Measurements from ENCODE around the gene BCKDHA.
"Not testable (repeated sequence)": the region's sequence is repeated elsewhere in the genome, so short reads cannot be mapped to it uniquely, and the experiment has no call there.

BCKDHA gene

GRCh38 chr19:41443813-41444455 lies 46.3 kb downstream of the BCKDHA start:
- H3K9me3 Mint-ChIP-seq: no peaks in the 10 kb centered on the region
- peak overlapping the region; percentile 5 for H3K27ac Mint-ChIP-seq
- intact Hi-C loops (cut with micrococcal nuclease): no loop called here
- no peak overlapping the region for H3K4me3 Mint-ChIP-seq
- no peaks in the 10 kb centered on the region for H3K36me3 Mint-ChIP-seq (ENCODE audit: low read depth)
- peaks cover 13% of the 10 kb centered on the region for H3K27me3 Mint-ChIP-seq
- H3K4me1 Mint-ChIP-seq (ENCODE audit: low read depth): peaks cover 24% of the 10 kb centered on the region

GRCh38 chr19:41445575-41445974 lies 48.0 kb downstream of the BCKDHA start:
- Mint-ChIP-seq H3K36me3 (ENCODE audit: low read depth) (no peaks in the 10 kb centered on the region), H3K4me3 (no peak overlapping the region), H3K9me3 (no peaks in the 10 kb centered on the region), H3K27ac (no peak overlapping the region), H3K4me1 (ENCODE audit: low read depth) (peaks cover 34% of the 10 kb centered on the region), H3K27me3 (peaks cover 25% of the 10 kb centered on the region)
- intact Hi-C loops (cut with micrococcal nuclease): no loop called here

GRCh38 chr19:41447732-41448332 lies 50.2 kb downstream of the BCKDHA start:
- intact Hi-C loops (cut with micrococcal nuclease): loop anchor here (2.0 kb wide), 1 partner anchor 115 kb away; no protein-coding TSS in a partner anchor
- H3K9me3 Mint-ChIP-seq: no peaks in the 10 kb centered on the region

GRCh38 chr19:41449079-41449864 lies 51.7 kb downstream of the BCKDHA start:
- intact Hi-C loops (cut with micrococcal nuclease): loop anchor here (1.0 to 2.0 kb wide), 2 partner anchors 114 to 121 kb away; no protein-coding TSS in a partner anchor
- no peaks in the 10 kb centered on the region for H3K36me3 Mint-ChIP-seq (ENCODE audit: low read depth)
- H3K4me1 Mint-ChIP-seq (ENCODE audit: low read depth): peaks cover 15% of the 10 kb centered on the region
- peak overlapping the region; percentile 64 for H3K4me3 Mint-ChIP-seq
- H3K27me3 Mint-ChIP-seq: peaks cover 32% of the 10 kb centered on the region
- H3K9me3 Mint-ChIP-seq: no peaks in the 10 kb centered on the region
- peak overlapping the region; percentile 43 for H3K27ac Mint-ChIP-seq

More at GRCh38 chr19:41447732-41448332, 50.2 kb downstream of the BCKDHA start:
- H3K4me3 Mint-ChIP-seq: no peak overlapping the region
- H3K4me1 Mint-ChIP-seq (ENCODE audit: low read depth): peaks cover 29% of the 10 kb centered on the region
- H3K36me3 Mint-ChIP-seq (ENCODE audit: low read depth): no peaks in the 10 kb centered on the region
- peaks cover 31% of the 10 kb centered on the region for H3K27me3 Mint-ChIP-seq
- no peak overlapping the region for H3K27ac Mint-ChIP-seq

GRCh38 chr19:41449865-41450178 lies 52.2 kb downstream of the BCKDHA start:
- Mint-ChIP-seq H3K4me3 (no peak overlapping the region), H3K9me3 (no peaks in the 10 kb centered on the region), H3K4me1 (ENCODE audit: low read depth) (peaks cover 15% of the 10 kb centered on the region), H3K27ac (peak overlapping the region; percentile 43), H3K36me3 (ENCODE audit: low read depth) (no peaks in the 10 kb centered on the region), H3K27me3 (peaks cover 32% of the 10 kb centered on the region)
- intact Hi-C loops (cut with micrococcal nuclease): loop anchor here (1.0 to 2.0 kb wide), 2 partner anchors 113 to 120 kb away; no protein-coding TSS in a partner anchor

- H3K4me3 Mint-ChIP-seq: no peak overlapping the region
Measured at GRCh38 chr19:41452584-41453275, 55.1 kb downstream of the BCKDHA start.

GRCh38 chr19:41455936-41456335 lies 58.3 kb downstream of the BCKDHA start:
- H3K4me1 Mint-ChIP-seq (ENCODE audit: low read depth): no peaks in the 10 kb centered on the region
- H3K4me3 Mint-ChIP-seq: no peak overlapping the region
- no peak overlapping the region for H3K27ac Mint-ChIP-seq
- H3K36me3 Mint-ChIP-seq (ENCODE audit: low read depth): no peaks in the 10 kb centered on the region
- intact Hi-C loops (cut with micrococcal nuclease): no loop called here
- H3K27me3 Mint-ChIP-seq: peaks cover 57% of the 10 kb centered on the region
- no peaks in the 10 kb centered on the region for H3K9me3 Mint-ChIP-seq

More at GRCh38 chr19:41452584-41453275, 55.1 kb downstream of the BCKDHA start:
- H3K27ac Mint-ChIP-seq: no peak overlapping the region
- intact Hi-C loops (cut with micrococcal nuclease): no loop called here
- H3K9me3 Mint-ChIP-seq: no peaks in the 10 kb centered on the region
- no peaks in the 10 kb centered on the region for H3K36me3 Mint-ChIP-seq (ENCODE audit: low read depth)
- H3K27me3 Mint-ChIP-seq: peaks cover 50% of the 10 kb centered on the region
- peaks cover 12% of the 10 kb centered on the region for H3K4me1 Mint-ChIP-seq (ENCODE audit: low read depth)

- Mint-ChIP-seq H3K36me3 (ENCODE audit: low read depth) (no peaks in the 10 kb centered on the region), H3K9me3 (no peaks in the 10 kb centered on the region), H3K4me3 (no peak overlapping the region), H3K27ac (no peak overlapping the region), H3K27me3 (peaks cover 59% of the 10 kb centered on the region), H3K4me1 (ENCODE audit: low read depth) (no peaks in the 10 kb centered on the region)
- intact Hi-C loops (cut with micrococcal nuclease): no loop called here
Measured at GRCh38 chr19:41456342-41456918, 58.8 kb downstream of the BCKDHA start.

- Mint-ChIP-seq H3K4me1 (ENCODE audit: low read depth) (no peaks in the 10 kb centered on the region), H3K36me3 (ENCODE audit: low read depth) (no peaks in the 10 kb centered on the region), H3K9me3 (no peaks in the 10 kb centered on the region), H3K4me3 (no peak overlapping the region), H3K27me3 (peaks cover 59% of the 10 kb centered on the region), H3K27ac (no peak overlapping the region)
- intact Hi-C loops (cut with micrococcal nuclease): no loop called here
Measured at GRCh38 chr19:41457241-41457640, 59.6 kb downstream of the BCKDHA start.

GRCh38 chr19:41462497-41462896 lies 64.9 kb downstream of the BCKDHA start:
- H3K27me3 Mint-ChIP-seq: peaks cover 48% of the 10 kb centered on the region
- no peak overlapping the region for H3K27ac Mint-ChIP-seq
- H3K4me3 Mint-ChIP-seq: no peak overlapping the region
- H3K36me3 Mint-ChIP-seq (ENCODE audit: low read depth): no peaks in the 10 kb centered on the region
- intact Hi-C loops (cut with micrococcal nuclease): no loop called here
- H3K9me3 Mint-ChIP-seq: no peaks in the 10 kb centered on the region
- peaks cover 12% of the 10 kb centered on the region for H3K4me1 Mint-ChIP-seq (ENCODE audit: low read depth)

- intact Hi-C loops (cut with micrococcal nuclease); H3K9me3 Mint-ChIP-seq; H3K4me3 Mint-ChIP-seq; H3K27ac Mint-ChIP-seq; H3K36me3 Mint-ChIP-seq (ENCODE audit: low read depth): not testable (repeated sequence)
- peaks cover 12% of the 10 kb centered on the region for H3K4me1 Mint-ChIP-seq (ENCODE audit: low read depth)
- peaks cover 45% of the 10 kb centered on the region for H3K27me3 Mint-ChIP-seq
Measured at GRCh38 chr19:41463257-41464256, 65.9 kb downstream of the BCKDHA start.

Measured in dendritic cell treated with granulocyte-macrophage colony-stimulating factor and Interleukin-4, amounts not matched to agents 40 ng/mL and 50 ng/mL, for 4 days (primary cell).